CD4-positive, alpha-beta T cell treated with Interferon gamma for 1 hour (primary cell): ENCODE data around the gene POU1F1.
"Not testable (repeated sequence)": the region's sequence is repeated elsewhere in the genome, so short reads cannot be mapped to it uniquely, and the experiment has no call there.

Experiments used
- DNase-seq: peaks from one replicate; pipeline ENCODE4 v3.0.0-alpha.2; 2020

The POU1F1 gene

DNA sequence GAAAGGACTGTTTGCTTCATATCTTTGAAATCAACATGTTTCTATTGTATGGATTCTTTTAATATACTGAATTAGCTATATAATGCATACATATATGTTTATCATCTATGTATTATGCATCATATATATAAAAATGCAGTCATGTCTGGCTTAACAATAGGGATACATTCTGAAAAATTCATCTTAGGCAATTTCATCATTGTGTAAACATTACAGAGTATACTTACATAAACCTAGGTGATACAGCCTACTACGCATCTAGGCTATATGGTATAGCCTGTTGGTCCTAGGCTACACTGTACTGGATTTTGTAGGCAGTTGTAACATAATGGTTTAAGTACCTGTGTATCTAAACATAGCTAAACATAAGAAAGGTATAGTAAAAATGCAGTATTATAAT is 27.6 kb downstream of the POU1F1 start:
- DNase-seq: no peak

DNA sequence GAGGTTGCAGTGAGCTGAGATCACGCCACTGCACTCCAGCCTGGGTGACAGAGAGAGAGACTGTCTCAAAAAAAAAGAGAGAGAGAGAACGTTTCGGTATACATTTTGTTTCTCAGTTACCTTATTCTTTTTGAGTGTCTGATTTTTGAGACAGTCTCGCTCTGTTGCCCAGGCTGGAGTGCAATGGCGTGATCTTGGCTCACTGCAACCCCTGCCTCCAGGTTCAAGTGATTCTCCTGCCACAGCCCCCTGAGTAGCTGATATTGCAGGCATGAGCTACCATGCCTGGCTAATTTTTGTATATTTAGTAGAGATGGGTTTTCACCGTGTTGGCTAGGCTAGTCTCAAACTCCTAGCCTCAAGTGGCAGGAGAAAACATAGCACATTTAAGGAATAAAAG is 28.2 kb downstream of the POU1F1 start:
- DNase-seq: not testable (repeated sequence)

DNA sequence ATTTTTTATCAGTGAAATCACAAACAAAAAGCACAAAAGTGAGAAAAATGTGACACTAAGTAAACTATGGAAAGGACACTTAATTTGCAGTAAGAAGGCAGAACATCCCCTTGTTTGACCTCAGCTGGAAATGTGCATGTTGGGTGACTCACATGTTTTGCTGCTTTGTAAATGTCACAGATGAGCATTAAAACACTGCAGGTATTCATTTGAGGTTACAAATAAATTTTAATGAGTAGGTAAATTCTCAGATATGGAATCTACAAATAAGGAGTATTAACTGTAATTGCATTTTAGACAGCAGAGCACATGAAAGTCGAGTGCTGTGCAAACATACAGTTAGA is 29.0 kb downstream of the POU1F1 start:
- no peak for DNase-seq

DNA sequence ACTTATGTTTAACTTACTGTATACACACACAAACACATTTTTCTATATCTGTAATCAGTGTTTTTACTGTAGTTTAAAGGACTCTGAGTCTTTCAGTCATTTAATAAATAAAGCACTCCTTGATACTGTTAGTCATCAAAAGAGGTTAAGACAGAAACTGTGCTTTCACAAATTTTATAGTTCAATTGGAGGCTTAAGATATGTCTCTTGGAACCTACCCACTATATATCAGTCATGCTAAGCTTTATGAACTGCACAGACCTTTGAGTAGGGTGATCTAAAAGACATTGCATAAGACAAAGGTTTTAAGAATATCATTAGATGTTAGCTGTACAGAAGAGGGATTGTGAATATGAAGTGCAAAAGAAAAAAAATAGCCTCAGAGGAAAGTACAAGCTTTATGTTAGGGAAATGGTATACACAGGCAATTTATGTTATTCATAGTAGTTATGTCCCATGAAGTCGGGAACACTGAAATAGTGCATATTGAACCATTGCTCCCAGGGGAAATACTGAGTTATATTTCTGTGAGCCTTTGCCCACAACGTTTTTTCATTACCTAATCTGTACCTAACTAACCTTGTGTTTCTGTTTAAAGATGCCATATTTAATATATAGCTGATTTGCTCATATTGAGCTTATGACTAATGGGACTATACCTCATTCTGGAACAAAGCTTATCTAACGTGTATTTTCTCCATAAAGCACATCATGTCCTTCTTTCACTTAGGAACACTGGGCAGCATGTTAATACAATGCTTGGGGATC is 29.5 kb downstream of the POU1F1 start:
- no peak for DNase-seq

DNA sequence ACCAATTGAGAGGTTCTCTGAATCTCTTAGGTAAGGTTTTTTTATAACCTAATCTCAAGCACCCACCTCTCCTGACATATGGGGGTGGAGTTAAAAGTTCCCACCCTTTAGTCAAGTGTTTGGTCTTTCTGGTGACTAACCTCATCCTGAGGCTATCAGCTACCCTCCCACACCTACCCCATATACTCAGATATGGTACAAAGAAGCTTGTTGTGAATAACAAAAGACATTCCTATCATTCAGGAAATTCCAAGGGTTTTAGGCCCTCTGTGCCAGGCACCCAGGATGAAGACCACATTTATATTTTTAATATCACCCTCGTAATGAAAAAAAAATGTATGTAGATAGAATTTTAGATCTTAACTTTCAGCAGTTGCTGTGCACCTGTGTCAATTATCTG is 40.3 kb downstream of the POU1F1 start:
- DNase-seq: no peak

DNA sequence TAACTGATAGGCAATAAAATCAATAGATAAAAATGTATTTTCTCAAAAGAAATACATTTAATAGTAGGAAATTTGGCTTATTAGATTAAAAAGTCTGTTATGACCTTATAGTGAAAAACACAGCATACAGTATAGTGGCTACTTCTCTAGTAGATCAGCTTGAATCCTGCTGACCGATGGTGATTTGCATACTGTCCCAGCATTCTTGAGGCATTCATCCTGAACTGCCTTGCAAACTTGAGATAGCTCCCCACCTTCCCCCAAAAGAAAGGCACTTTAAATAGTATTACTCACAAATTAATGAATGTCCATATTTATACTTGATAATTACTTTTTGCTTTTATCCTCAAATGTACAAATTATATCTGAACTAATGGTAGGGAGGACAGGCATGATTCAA is 42.6 kb downstream of the POU1F1 start:
- no peak for DNase-seq

DNA sequence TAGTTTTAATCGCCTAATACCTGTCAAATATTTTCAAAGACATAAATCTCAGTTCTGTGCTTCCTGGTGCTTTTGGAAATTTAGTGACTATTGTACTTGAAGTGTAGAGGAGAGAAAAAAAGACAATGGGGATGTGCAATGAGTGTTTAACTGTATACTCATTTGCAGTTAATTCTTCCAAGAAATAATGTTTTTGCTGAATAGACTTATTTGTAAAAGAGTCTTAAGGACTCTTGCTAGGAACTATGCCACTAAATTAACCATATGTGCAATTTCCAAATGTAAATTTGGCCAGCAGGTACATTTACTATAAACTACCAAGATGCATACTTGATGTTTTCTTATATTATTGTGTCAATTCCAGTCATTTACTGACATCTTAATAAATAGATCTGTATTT is 47.3 kb downstream of the POU1F1 start:
- DNase-seq: no peak

DNA sequence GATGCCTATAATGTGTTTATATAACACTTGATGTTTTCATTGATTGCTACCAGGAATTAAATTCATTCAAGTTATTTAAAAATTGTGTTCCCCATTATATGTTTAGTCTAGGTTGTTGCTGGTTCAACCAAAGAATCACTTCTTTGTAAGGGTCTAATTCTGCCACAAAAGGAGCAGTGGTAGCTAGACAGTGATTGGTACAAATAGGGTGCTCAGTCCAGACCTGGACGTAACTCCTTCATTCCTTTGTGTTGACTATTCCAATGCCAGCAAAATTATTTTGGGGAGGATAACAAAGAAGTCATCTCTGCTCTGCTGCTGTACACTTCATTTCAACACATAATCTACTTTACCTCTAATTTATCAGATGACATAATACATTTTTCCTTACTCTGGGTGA is 48.1 kb downstream of the POU1F1 start:
- no peak for DNase-seq

DNA sequence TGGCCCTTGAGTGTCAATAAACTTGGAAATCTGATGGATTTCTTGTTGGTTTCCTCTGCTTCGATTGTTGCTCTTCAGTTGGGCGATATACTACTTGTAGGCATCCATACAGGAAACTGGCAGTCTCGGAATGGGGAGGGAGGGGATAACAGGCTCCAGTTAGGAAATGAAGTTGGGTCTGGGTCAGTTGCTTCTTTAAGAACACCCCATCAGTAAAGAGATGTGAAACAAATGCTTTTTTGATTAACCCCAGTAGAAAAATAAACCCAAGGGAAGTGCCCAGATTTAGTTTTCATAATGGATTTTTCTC is 48.6 kb downstream of the POU1F1 start:
- no peak for DNase-seq

DNA sequence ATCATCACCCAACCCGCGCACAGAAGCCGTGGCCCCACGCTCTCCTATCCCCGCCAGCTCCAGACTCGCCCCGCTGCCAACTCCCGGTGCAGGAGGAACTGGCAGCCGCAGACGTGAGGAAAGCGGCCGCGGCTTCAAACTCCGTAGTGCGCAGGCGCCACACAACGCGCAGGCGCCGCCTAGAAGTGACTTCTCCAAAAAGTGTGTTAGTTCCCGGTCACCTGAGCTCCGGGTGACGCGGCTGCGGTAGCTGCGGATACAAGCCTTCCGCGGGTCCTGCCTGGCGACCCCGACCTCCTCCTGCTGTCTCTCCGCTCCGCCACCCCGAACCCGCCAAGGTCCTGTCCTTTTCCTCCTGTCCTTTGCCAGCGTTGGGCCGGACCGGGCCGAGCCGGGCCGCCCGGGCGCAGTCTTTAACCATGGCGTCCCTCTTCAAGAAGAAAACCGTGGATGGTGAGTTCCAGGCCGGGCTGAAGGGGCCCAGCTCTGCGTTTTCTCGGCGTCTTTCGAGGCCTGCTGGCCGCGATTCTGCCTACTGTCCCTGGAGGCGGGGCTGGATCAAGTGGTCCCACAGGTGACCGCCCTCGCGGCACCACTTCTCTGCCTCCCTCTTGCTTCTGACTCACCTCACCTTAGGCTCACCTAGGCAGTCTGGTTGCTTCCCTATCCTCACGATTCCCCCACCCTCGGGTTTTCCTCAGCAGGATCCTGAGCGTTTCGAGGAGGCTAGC is 49.1 kb downstream of the POU1F1 start, which contains the start of gene CHMP2B:
TSS of gene CHMP2B (plus strand) at position 206 of the 731 bp plus-strand sequence. CDS start at position 420, 214 bp downstream.
- DNase-seq: peak; percentile 92

DNA sequence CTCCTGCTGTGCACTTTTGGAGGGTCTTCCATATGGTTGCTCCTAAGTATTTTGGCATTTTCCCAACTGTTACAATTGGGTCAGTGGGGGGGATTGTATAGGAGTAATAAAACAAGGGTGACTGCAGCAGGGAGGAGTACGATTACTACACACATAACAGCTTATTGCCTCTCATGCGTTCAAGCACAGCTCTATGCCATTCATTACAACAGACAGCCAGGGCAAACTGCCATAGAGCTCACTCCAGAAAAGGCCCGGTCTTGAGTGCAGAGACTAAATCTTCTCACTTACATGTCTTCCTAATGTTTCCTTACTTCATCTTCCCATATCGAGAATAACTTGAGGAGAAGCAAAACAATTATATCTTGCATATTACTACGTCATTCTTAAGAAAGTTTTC is 50.7 kb downstream of the POU1F1 start:
- DNase-seq: no peak

DNA sequence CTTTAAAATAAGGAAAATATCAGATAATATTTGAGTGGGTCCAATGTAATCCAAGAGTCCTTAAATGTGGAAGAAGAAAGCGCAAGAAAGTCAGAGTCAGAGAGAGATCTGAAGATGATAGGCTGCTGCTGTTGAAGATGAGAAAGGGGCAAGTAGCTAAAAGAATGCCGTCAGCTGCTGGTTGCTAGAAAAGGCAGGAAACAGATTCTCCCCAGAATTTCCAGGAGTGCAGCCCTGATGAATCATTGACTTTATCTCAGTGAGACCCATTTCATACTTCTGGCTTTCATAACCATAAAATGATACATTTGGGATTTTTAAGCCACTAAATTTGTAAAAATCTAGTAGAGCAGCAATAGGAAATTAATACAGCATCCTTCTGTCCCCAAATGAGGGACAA is 56.8 kb downstream of the POU1F1 start:
- DNase-seq: no peak

DNA sequence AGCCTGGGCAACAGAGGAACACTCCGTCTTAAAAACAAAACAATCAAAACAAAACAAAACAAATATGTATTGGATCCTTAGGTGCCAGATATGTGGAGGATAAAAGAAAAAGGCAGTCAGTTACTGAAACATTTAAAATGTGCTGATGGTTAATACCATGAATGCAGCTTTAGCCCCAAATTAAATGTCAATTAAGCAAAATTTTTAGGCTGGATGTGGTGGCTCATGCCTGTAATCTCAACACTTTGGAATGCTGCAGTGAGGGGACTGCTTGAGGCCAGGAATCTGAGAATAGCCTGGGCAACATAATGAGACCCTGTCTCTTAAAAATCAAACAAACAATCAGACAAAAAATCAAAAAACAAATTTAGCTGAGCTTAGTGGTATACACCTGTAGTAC is 57.8 kb downstream of the POU1F1 start:
- DNase-seq: no peak
